Psoas muscle (tissue), 8 donors: ENCODE measurements around the gene ACAD9. TPM values are rescaled to one million over a fixed set of nuclear protein-coding genes. Genes with fewer than 3 reads are reported as not detected.

Experiments
- ATAC-seq, 4 donors: fragments of 200-7000 bp; cut with Tn5 transposase; one replicate each; pipeline ENCODE4 v1.9.1; 2020; ENCODE audit warnings: moderate library complexity in 3 of 4, mild to moderate bottlenecking in 2 of 4
- DNase-seq, 2 donors: peaks; one replicate each; pipeline ENCODE4 v3.0.0-alpha.2; 2020
- H3K27ac ChIP-seq: fragments of 200-600 bp; one replicate; pipeline ENCODE4 v1.8.0; 2022
- H3K27me3 ChIP-seq, 3 donors: fragments of 200-600 bp in 1 of 3; one replicate each; pipeline versions ENCODE4 v1.6.1 to v1.8.0; 2013 to 2022; ENCODE audit warnings: low read length in 2 of 3, mild to moderate bottlenecking in 2 of 3, moderate library complexity in 1 of 3; ENCODE audit not compliant: insufficient read depth in 3 of 3
- H3K36me3 ChIP-seq, 2 donors: fragments of 200-600 bp in 1 of 2; one replicate each; pipeline versions ENCODE4 v1.6.1 to v1.8.0; 2013 to 2022; ENCODE audit warnings: low read depth in 1 of 2, mild to moderate bottlenecking in 1 of 2, moderate library complexity in 1 of 2; ENCODE audit not compliant: insufficient read depth in 1 of 2
- H3K4me1 ChIP-seq: fragments of 200-600 bp; one replicate; pipeline ENCODE4 v1.8.0; 2022
- H3K4me3 ChIP-seq: fragments of 200-600 bp; one replicate; pipeline ENCODE4 v1.8.0; 2022; ENCODE audit warnings: mild to moderate bottlenecking
- H3K9me3 ChIP-seq: fragments of 200-600 bp; one replicate; pipeline ENCODE4 v1.8.0; 2022
- WGBS, 3 donors: extraction: QIAGEN DNeasy Blood & Tissue Kit; methylation state at CpG; one replicate each; pipeline versions ENCODE4 v1.1.6 to v1.1.7; 2013; 5-methylcytosine and 5-hydroxymethylcytosine counted together
- intact Hi-C, 2 donors: fragments of 100-400 bp; cut with DNase I; formaldehyde crosslinking; loops; one replicate each; pipeline versions ENCODE4 v1.11.0 to v1.14.2; 2022
- polyA plus RNA-seq, 3 donors: library from polyadenylated mRNA; stranded (reverse); fragments of 200-250 nt; gene quantifications; one replicate each; pipeline ENCODE4 v1.2.3, GENCODE V29; 2013
- total RNA-seq, 4 donors: library from RNA; stranded (reverse); fragmentation: NEBNext Ultra II Directional in 2 of 4; extraction: Animal tissue kit (Norgen Biotek cat#: 25700) in 2 of 4; gene quantifications; one replicate each; pipeline versions ENCODE4 v1.2.1 to v1.2.4, GENCODE V29; 2021 to 2023
- TF ChIP-seq, protein P1 (sequence below): fragments of 200-600 bp; IDR thresholded peaks from one replicate; pipeline ENCODE4 v1.8.0; 2022; ENCODE audit warnings: antibody characterized with exemption
- donor health status: healthy with polysubstance abuse.
- donor health status: DM: no; HTN: no; CAD: no; lungs with moderate emphysema.
- donor health status: Bipolar disorder and iron deficiency.
- donor health status: healthy.
- donor health status: DM: yes; HTN: yes; CAD: no.
- donor health status: DM: no; HTN: no; CAD: no.
- donor health status: DM: no; HTN: no; CAD: no.
- donor health status: DM: yes; HTN: yes; CAD: no.

Gene ACAD9
- total and polyA plus RNA-seq, 7 donors = 17.0 to 47.8 (median 29.7) TPM

DNA sequence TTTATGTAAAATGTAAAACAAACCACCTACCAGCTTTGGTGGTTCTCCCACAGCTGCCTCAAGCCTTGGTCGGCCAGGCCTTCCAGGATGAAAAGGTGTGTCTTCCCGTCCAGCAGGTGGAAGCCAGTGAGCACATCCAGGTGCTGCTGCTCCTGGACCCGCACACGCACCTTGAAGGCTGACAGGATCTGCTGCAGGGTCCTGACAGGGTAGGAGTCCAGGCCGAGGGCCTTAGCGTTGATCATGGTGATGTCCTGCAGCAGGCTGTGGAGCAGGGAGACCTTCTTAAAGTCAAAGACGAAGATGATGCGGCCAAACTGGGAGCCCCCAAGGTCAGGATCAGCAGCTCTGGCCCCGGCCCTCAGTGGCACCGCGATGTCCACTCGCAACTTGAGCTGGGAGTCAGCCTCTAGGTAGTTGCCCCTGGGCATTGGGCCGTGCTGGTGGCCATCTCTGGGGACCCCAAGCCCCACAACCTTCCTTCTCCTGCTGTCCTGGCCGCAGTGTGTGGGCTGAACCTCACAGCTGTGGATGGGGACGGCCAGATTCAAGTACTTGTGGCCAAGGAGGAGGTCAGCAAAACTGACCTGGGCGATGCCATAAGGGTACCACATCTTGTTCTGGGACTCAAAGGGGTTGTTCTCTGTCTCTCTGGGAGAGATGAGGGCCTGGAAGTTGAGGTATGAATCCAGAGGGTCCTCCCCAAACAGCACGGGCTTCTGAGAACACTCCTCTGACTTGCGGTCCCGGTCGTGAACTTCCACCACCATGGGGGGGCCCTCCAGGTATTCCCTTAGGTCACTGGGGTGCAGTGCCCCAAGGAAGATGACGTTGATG is 65.8 kb downstream of the ACAD9 start:
- Histone ChIP-seq H3K27me3 (no peaks in the 10 kb centered on the region), H3K9me3 (no peaks in the 10 kb centered on the region), H3K4me3 (no peak overlapping the region), H3K27ac (no peak overlapping the region), H3K4me1 (no peaks in the 10 kb centered on the region), H3K36me3 (no peaks in the 10 kb centered on the region)
- DNase-seq = no peak
- no peak for ATAC-seq
- intact Hi-C loops = no loop called here
- TF ChIP-seq, protein P1, sequence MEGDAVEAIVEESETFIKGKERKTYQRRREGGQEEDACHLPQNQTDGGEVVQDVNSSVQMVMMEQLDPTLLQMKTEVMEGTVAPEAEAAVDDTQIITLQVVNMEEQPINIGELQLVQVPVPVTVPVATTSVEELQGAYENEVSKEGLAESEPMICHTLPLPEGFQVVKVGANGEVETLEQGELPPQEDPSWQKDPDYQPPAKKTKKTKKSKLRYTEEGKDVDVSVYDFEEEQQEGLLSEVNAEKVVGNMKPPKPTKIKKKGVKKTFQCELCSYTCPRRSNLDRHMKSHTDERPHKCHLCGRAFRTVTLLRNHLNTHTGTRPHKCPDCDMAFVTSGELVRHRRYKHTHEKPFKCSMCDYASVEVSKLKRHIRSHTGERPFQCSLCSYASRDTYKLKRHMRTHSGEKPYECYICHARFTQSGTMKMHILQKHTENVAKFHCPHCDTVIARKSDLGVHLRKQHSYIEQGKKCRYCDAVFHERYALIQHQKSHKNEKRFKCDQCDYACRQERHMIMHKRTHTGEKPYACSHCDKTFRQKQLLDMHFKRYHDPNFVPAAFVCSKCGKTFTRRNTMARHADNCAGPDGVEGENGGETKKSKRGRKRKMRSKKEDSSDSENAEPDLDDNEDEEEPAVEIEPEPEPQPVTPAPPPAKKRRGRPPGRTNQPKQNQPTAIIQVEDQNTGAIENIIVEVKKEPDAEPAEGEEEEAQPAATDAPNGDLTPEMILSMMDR = no peak
- WGBS, 3 donors = 89 to 90% (median 90%) methylated on average over 21 of the region's 21 CpGs

DNA sequence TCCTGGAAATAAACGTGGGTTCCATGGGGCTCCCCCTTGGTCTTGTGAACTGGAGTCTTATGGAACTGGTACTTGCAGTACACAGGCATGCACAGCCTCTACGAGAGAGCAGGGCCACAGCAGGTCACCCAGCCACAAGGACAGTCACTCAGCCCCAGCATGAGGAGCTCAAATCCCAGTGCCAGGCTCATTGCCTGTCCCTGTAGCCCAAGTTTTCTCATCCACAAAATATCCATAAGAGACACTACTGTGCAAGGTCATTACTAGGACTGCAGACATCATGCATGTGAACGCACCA is 66.4 kb downstream of the ACAD9 start:
- Histone ChIP-seq H3K36me3 (no peaks in the 10 kb centered on the region), H3K9me3 (no peaks in the 10 kb centered on the region), H3K4me1 (no peaks in the 10 kb centered on the region), H3K27me3 (no peaks in the 10 kb centered on the region), H3K27ac (no peak overlapping the region), H3K4me3 (no peak overlapping the region)
- ATAC-seq = no peak
- WGBS, 3 donors = 62 to 80% (median 68%) methylated on average over 3 of the region's 3 CpGs
- intact Hi-C loops = no loop called here
- DNase-seq = no peak
- TF ChIP-seq, protein P1 = no peak

DNA sequence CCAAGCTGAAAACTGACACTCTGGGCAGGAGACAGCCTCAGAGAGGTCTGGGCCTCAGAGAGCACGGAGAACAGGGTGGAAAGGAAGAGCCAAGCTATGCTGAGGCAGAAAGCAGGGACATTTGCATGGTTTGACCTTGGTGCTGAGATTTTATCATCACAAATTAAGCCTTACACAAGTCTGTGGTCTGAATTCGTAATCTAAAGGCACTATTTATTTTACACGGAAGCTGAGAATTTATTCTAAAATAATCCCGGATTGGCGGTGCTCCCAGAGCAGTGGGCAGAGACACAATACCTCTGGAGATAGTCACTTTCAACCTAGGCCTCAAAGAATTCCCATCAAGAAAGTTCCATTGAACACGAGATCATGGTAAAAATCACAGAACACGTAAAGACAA is 67.0 kb downstream of the ACAD9 start:
- DNase-seq (no peak), ATAC-seq (no peak)
- no peaks in the 10 kb centered on the region for H3K27me3 ChIP-seq
- no peaks in the 10 kb centered on the region for H3K4me1 ChIP-seq
- 75 to 88% (median 82%) methylated on average over 7 of the region's 7 CpGs for WGBS, 3 donors
- H3K4me3 ChIP-seq = no peak overlapping the region
- no peak overlapping the region for H3K27ac ChIP-seq
- TF ChIP-seq, protein P1 = no peak
- H3K36me3 ChIP-seq = no peaks in the 10 kb centered on the region
- intact Hi-C loops = no loop called here
- H3K9me3 ChIP-seq = no peaks in the 10 kb centered on the region

DNA sequence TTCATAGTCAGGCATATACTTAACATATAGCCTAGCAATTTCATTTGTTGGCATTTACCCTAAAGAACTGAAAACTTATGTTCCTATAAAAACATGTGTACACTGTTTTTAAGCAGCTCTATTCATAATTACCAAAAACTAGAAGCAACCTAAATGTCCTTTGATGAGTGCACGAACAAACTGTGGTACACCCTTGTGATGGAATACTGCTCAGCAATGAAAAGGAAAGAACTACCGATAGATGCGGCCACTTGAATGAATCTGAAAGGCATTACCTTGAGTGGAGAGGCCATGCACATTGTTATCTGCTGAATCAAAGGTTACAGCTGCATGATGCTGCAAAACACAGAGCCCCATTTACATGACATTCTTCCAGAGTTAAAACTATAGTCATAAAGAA is 69.7 kb downstream of the ACAD9 start:
- no peaks in the 10 kb centered on the region for H3K36me3 ChIP-seq
- H3K4me1 ChIP-seq = no peaks in the 10 kb centered on the region
- no peak overlapping the region for H3K4me3 ChIP-seq
- no peak overlapping the region for H3K27ac ChIP-seq
- ATAC-seq = no peak
- TF ChIP-seq, protein P1 = no peak
- WGBS, 3 donors = 95 to 98% (median 96%) methylated on average over 3 of the region's 3 CpGs
- H3K27me3 ChIP-seq = no peaks in the 10 kb centered on the region
- intact Hi-C loops = no loop called here
- DNase-seq = no peak
- H3K9me3 ChIP-seq = no peaks in the 10 kb centered on the region
